ENCODE results near the gene GNG12. TPM values are rescaled to one million over a fixed set of nuclear protein-coding genes. Genes with fewer than 3 reads are reported as not detected.

The GNG12 gene
- total RNA-seq, 1 donor from 2014 or later = 71.2 TPM

GRCh38 chr1:67710417-67710816 is 122.8 kb downstream of the GNG12 start:
- peaks cover 0 to 9% of the 10 kb centered on the region in 2 donors for H3K36me3 ChIP-seq
- no peak overlapping the region for H3K4me3 ChIP-seq
- peak; percentile 15 to 86 for DNase-seq (ENCODE audit: low spot score in 2 of 2)
- peak overlapping the region; percentile 67 to 80 for H3K27ac ChIP-seq
- intact Hi-C loops (cut with DNase I) = no loop called here
- H3K9me3 ChIP-seq = no peaks in the 10 kb centered on the region
- TF ChIP-seq, protein P1, sequence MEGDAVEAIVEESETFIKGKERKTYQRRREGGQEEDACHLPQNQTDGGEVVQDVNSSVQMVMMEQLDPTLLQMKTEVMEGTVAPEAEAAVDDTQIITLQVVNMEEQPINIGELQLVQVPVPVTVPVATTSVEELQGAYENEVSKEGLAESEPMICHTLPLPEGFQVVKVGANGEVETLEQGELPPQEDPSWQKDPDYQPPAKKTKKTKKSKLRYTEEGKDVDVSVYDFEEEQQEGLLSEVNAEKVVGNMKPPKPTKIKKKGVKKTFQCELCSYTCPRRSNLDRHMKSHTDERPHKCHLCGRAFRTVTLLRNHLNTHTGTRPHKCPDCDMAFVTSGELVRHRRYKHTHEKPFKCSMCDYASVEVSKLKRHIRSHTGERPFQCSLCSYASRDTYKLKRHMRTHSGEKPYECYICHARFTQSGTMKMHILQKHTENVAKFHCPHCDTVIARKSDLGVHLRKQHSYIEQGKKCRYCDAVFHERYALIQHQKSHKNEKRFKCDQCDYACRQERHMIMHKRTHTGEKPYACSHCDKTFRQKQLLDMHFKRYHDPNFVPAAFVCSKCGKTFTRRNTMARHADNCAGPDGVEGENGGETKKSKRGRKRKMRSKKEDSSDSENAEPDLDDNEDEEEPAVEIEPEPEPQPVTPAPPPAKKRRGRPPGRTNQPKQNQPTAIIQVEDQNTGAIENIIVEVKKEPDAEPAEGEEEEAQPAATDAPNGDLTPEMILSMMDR (IDR thresholded peaks at IDR 0.05) = no peak
- H3K27me3 ChIP-seq = no peaks in the 10 kb centered on the region
- peaks cover 30 to 76% of the 10 kb centered on the region in 2 donors for H3K4me1 ChIP-seq

DNA sequence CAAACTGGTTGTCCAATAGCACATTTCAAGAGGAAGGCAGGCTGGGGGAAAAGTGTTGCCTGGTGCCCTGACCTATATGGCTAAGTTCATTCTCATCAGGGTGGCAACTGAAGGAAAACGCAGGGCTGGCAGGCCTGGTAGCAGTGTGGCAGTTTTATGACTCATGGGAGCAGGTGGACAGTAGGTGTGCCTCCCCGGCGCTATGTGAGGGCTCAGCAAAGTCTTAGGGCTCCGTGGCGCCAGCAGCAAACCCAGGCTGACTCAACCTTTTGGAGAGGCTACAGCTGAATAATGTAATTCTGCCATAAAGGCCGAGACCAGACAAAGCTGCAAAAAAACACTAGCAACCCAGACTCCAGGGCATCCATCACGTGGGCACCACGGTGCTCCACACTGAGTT is 124.7 kb downstream of the GNG12 start:
- peak in 1 of 2 donors; percentile 71 for DNase-seq (ENCODE audit: low spot score in 2 of 2)
- Histone ChIP-seq H3K36me3 (peaks cover 9 to 26% of the 10 kb centered on the region in 2 donors), H3K27ac (peak overlapping the region; percentile 83 to 87), H3K4me1 (peaks cover 26 to 66% of the 10 kb centered on the region in 2 donors), H3K4me3 (no peak overlapping the region), H3K9me3 (no peaks in the 10 kb centered on the region), H3K27me3 (no peaks in the 10 kb centered on the region)
- TF ChIP-seq, protein P1 (IDR thresholded peaks at IDR 0.05) = no peak
- intact Hi-C loops (cut with DNase I) = no loop called here

DNA sequence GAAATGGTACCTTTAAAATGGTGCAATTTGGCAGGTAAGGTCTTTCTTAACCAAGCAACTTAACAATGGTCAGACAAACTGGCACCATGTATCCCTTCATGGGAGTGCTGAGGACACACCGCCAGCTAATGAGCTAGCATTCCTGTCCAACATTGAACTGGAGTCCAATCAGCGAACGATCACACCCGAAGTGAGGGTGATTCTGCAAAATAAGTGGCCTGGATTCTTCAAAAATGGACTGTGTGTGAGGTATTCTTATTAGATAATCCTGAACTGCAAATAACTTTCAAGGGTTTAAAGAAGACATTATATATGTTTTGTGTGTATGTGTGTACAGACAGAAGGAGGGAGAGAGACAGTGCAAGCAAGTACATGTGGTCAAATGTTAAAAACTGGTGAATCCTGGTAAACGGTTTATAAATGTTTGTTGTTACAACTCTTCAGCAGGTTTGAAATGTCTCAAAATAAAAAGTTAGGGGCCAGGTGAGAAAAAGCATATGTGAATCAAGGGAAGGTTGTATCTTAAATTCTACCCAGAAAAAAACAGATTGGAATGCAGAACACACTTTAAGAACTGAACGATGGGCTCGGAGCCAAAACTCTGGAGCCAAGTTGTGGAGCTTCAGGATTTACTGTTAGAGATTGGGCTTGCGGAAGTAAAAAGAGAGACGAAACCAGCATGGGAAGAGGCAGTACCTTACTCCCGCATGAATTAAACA is 127.4 kb downstream of the GNG12 start:
- no peak overlapping the region for H3K4me3 ChIP-seq
- intact Hi-C loops (cut with DNase I) = no loop called here
- H3K27me3 ChIP-seq = no peaks in the 10 kb centered on the region
- H3K4me1 ChIP-seq = peaks cover 8 to 39% of the 10 kb centered on the region in 2 donors
- no peaks in the 10 kb centered on the region for H3K9me3 ChIP-seq
- H3K36me3 ChIP-seq = peaks cover 10 to 34% of the 10 kb centered on the region in 2 donors
- TF ChIP-seq, protein P1 (IDR thresholded peaks at IDR 0.05) = no peak
- DNase-seq (ENCODE audit: low spot score in 2 of 2) = no peak
- peak overlapping the region; percentile 83 to 87 for H3K27ac ChIP-seq

DNA sequence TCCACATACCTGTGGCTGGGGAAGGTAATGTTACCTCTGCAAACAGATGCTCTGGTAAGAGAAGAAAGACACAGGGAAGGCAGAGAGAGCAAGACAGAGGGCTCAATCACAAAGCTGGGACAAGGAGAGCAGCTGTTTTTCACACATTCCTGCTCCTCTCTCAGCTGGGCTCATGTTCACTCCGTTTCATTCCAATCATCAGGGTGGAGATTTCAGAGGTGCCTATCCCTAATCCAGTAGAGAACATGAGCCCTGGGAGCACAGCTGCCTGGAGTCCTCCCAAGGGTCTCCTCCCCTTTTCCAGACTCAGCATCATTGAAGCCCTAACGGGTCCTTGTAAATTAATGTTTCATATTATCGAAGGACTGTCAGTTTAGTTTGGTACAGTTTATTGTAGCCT is 128.9 kb downstream of the GNG12 start:
- intact Hi-C loops (cut with DNase I) = no loop called here
- no peaks in the 10 kb centered on the region for H3K27me3 ChIP-seq
- peak overlapping the region in 1 of 2 donors; percentile 46 for H3K27ac ChIP-seq
- peaks cover 7 to 31% of the 10 kb centered on the region in 2 donors for H3K4me1 ChIP-seq
- TF ChIP-seq, protein P1 (IDR thresholded peaks at IDR 0.05) = no peak
- H3K36me3 ChIP-seq = peaks cover 10 to 36% of the 10 kb centered on the region in 2 donors
- DNase-seq (ENCODE audit: low spot score in 2 of 2) = no peak
- H3K9me3 ChIP-seq = no peaks in the 10 kb centered on the region
- H3K4me3 ChIP-seq = no peak overlapping the region

DNA sequence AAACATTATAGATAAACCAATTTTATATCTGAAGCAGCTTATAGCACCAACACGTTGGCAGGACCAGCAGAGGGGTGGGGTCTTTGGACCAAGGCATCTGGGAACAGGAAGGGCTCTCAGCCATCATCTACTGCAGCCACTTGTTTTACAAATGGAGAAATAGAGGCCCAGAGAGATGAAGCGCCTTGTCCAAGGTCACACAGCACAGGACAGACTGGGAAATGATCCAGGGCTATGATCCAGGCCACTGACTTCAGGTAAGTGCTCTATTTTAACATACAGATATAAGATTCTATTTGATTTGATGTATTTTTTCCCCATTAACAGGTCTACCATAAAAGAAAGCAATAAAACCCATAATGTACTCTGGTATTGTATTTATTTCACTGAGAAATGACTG is 131.4 kb downstream of the GNG12 start:
- no peak for DNase-seq (ENCODE audit: low spot score in 2 of 2)
- Histone ChIP-seq H3K36me3 (peaks cover 10 to 36% of the 10 kb centered on the region in 2 donors), H3K27ac (no peak overlapping the region), H3K4me3 (no peak overlapping the region), H3K9me3 (no peaks in the 10 kb centered on the region), H3K27me3 (no peaks in the 10 kb centered on the region), H3K4me1 (peaks cover 3 to 9% of the 10 kb centered on the region in 2 donors)
- TF ChIP-seq, protein P1 (IDR thresholded peaks at IDR 0.05) = no peak
- intact Hi-C loops (cut with DNase I) = no loop called here
